H1 (cell line): ENCODE measurements around the gene MRFAP1L1. TPM values are rescaled to one million over a fixed set of nuclear protein-coding genes. Genes with fewer than 3 reads are reported as not detected.

Experiments
- CTCF ChIA-PET: fragments of 300-600 bp; sonication (Branson Sonifier 250); formaldehyde crosslinking; loops from one replicate; lab custom pipeline; 2021; ENCODE audit not compliant: partially characterized antibody; lab: Charles Lee
- POLR2A ChIA-PET: fragments of 300-600 bp; sonication (Branson Sonifier 250); formaldehyde crosslinking; loops from one replicate; lab custom pipeline; 2021; ENCODE audit warnings: inconsistent platforms; ENCODE audit not compliant: partially characterized antibody; lab: Charles Lee
- DNase-seq, 2 experiments: peaks; one replicate each; pipeline versions ENCODE4 v3.0.0 to v3.0.0-alpha.2; 2010 to 2022; ENCODE audit warnings: low spot score in 2 of 2, low read depth in 1 of 2, mixed read lengths in 1 of 2
- FAIRE-seq: peaks from 2 replicates; lab custom pipeline; 2011; peaks lifted over from hg19 to GRCh38; lab: Jason Lieb, UNC
- H2AFZ ChIP-seq: 2 replicates; pipeline ENCODE4 v1.8.1; 2012; ENCODE audit warnings: low read length, inconsistent platforms
- H2AK5ac ChIP-seq: 2 replicates; pipeline ENCODE4 v1.6.1; 2013; ENCODE audit warnings: low read depth, low read length
- H2BK120ac ChIP-seq: replicated peaks from 2 replicates; pipeline ENCODE3; 2013; ENCODE audit warnings: low read depth, low read length, inconsistent platforms
- H2BK12ac ChIP-seq: 2 replicates; pipeline ENCODE4 v1.6.1; 2013; ENCODE audit warnings: low read depth, low read length
- H2BK15ac ChIP-seq: 2 replicates; pipeline ENCODE4 v1.6.1; 2013; ENCODE audit warnings: low read length
- H2BK20ac ChIP-seq: 2 replicates; pipeline ENCODE4 v1.6.1; 2013; ENCODE audit warnings: low read length
- H2BK5ac ChIP-seq: 2 replicates; pipeline ENCODE4 v1.6.1; 2013; ENCODE audit warnings: low read depth, low read length
- H3K14ac ChIP-seq: 2 replicates; pipeline ENCODE4 v1.6.1; 2013; ENCODE audit warnings: inconsistent platforms; ENCODE audit not compliant: insufficient read length
- H3K18ac ChIP-seq: 2 replicates; pipeline ENCODE4 v1.6.1; 2013; ENCODE audit warnings: low read length; ENCODE audit errors: extremely low read depth
- H3K23ac ChIP-seq: 2 replicates; pipeline ENCODE4 v1.6.1; 2013; ENCODE audit warnings: inconsistent platforms; ENCODE audit not compliant: insufficient read length
- H3K23me2 ChIP-seq: 2 replicates; pipeline ENCODE4 v1.6.1; 2013; ENCODE audit warnings: low read depth, low read length
- H3K27ac ChIP-seq: 2 replicates; pipeline ENCODE4 v1.6.1; 2011; ENCODE audit warnings: low read depth, low read length, inconsistent platforms
- H3K27me3 ChIP-seq, 4 experiments: replicated peaks in 1 of 4; 1 replicate in 1 of 4; 2 replicates in 3 of 4; pipeline versions ENCODE4 v1.6.1 to v1.8.1; 2011 to 2013; ENCODE audit warnings: low read length in 3 of 4, mild to moderate bottlenecking in 3 of 4, inconsistent platforms in 2 of 4, mixed read lengths in 2 of 4, moderate library complexity in 1 of 4; ENCODE audit not compliant: control insufficient read depth in 3 of 4, insufficient read depth in 3 of 4; ENCODE audit errors: extremely low read depth in 1 of 4
- H3K36me3 ChIP-seq, 4 experiments: 2 replicates each; pipeline versions ENCODE4 v1.6.1 to v1.8.1; 2011 to 2013; ENCODE audit warnings: mild to moderate bottlenecking in 4 of 4, low read length in 3 of 4, moderate library complexity in 2 of 4, control low read depth in 1 of 4, inconsistent platforms in 1 of 4; ENCODE audit not compliant: insufficient read depth in 4 of 4, control insufficient read depth in 2 of 4
- H3K4ac ChIP-seq: replicated peaks from 2 replicates; pipeline ENCODE3; 2013; ENCODE audit warnings: low read length, low read depth, mixed read lengths, inconsistent platforms; ENCODE audit not compliant: insufficient read length
- H3K4me1 ChIP-seq, 4 experiments: replicated peaks in 1 of 4; 1 replicate in 1 of 4; 2 replicates in 3 of 4; pipeline versions ENCODE4 v1.6.1 to v1.8.1; 2011 to 2013; ENCODE audit warnings: low read length in 3 of 4, inconsistent platforms in 2 of 4, mixed read lengths in 1 of 4; ENCODE audit not compliant: insufficient read depth in 4 of 4, control insufficient read depth in 3 of 4
- H3K4me2 ChIP-seq, 2 experiments: 2 replicates each; pipeline versions ENCODE4 v1.6.1 to v1.8.1; 2011 to 2013; ENCODE audit warnings: low read depth in 2 of 2, low read length in 2 of 2, control low read depth in 1 of 2, inconsistent platforms in 1 of 2, mild to moderate bottlenecking in 1 of 2; ENCODE audit not compliant: insufficient read depth in 1 of 2
- H3K4me3 ChIP-seq, 4 experiments: fragments of 200-600, 300-600 bp in 1 of 4; sonication (generic), shearing (Covaris generic), sonication (Bioruptor Twin) in 1 of 4; 2 replicates each; pipeline versions ENCODE4 v1.5.1 to v1.8.1; 2011 to 2016; ENCODE audit warnings: low read length in 4 of 4, low read depth in 3 of 4, control low read depth in 2 of 4, inconsistent platforms in 2 of 4, mild to moderate bottlenecking in 2 of 4, mixed read lengths in 1 of 4, moderate library complexity in 1 of 4; ENCODE audit not compliant: insufficient read depth in 2 of 4; ENCODE audit errors: extremely low read depth in 1 of 4
- H3K56ac ChIP-seq: replicated peaks from 2 replicates; pipeline ENCODE3; 2013; ENCODE audit warnings: low read depth, mild to moderate bottlenecking, mixed read lengths, low read length, inconsistent platforms; ENCODE audit not compliant: insufficient read length
- H3K79me1 ChIP-seq: 2 replicates; pipeline ENCODE4 v1.6.1; 2013; ENCODE audit warnings: low read depth, low read length, control low read depth
- H3K79me2 ChIP-seq, 2 experiments: 2 replicates each; pipeline versions ENCODE4 v1.6.1 to v1.8.1; 2012 to 2013; ENCODE audit warnings: low read length in 2 of 2, mild to moderate bottlenecking in 2 of 2, inconsistent platforms in 1 of 2; ENCODE audit not compliant: insufficient read depth in 2 of 2, control insufficient read depth in 1 of 2
- H3K9ac ChIP-seq, 4 experiments: replicated peaks in 1 of 4; 1 replicate in 1 of 4; 2 replicates in 3 of 4; pipeline versions ENCODE4 v1.6.1 to v1.8.1; 2011 to 2013; ENCODE audit warnings: low read depth in 3 of 4, low read length in 3 of 4, control low read depth in 2 of 4, mild to moderate bottlenecking in 2 of 4, moderate library complexity in 2 of 4, inconsistent platforms in 1 of 4; ENCODE audit errors: extremely low read depth in 1 of 4
- H3K9me3 ChIP-seq, 2 experiments: 2 replicates each; pipeline versions ENCODE4 v1.6.1 to v1.8.1; 2012 to 2013; ENCODE audit warnings: mild to moderate bottlenecking in 2 of 2, moderate library complexity in 2 of 2, control low read depth in 1 of 2, inconsistent platforms in 1 of 2, low read depth in 1 of 2, low read length in 1 of 2, mixed read lengths in 1 of 2; ENCODE audit not compliant: insufficient read depth in 2 of 2
- H4K20me1 ChIP-seq, 2 experiments: replicated peaks in 1 of 2; 2 replicates each; pipeline versions ENCODE3 to v1.8.1; 2011 to 2013; ENCODE audit warnings: inconsistent platforms in 2 of 2, low read length in 2 of 2, mild to moderate bottlenecking in 1 of 2; ENCODE audit not compliant: insufficient read depth in 2 of 2, control insufficient read depth in 1 of 2
- H4K5ac ChIP-seq: 2 replicates; pipeline ENCODE4 v1.6.1; 2013; ENCODE audit warnings: low read length, low read depth, mixed read lengths, inconsistent platforms; ENCODE audit not compliant: insufficient read length
- H4K8ac ChIP-seq: 2 replicates; pipeline ENCODE4 v1.8.0; 2013; ENCODE audit warnings: mild to moderate bottlenecking, moderate library complexity, low read length, inconsistent platforms; ENCODE audit not compliant: insufficient read depth; ENCODE audit errors: extremely low read depth
- H4K91ac ChIP-seq: replicated peaks from 2 replicates; pipeline ENCODE3; 2013; ENCODE audit warnings: low read length, mixed read lengths, inconsistent platforms; ENCODE audit not compliant: insufficient read length
- FOSL1 ChIP-seq: IDR thresholded peaks from 2 replicates; pipeline ENCODE4 v1.6.1; 2011; ENCODE audit warnings: mild to moderate bottlenecking, low read depth, low read length, moderate library complexity; ENCODE audit not compliant: insufficient read depth
- GABPA ChIP-seq: IDR thresholded peaks from 2 replicates; pipeline ENCODE4 v1.6.1; 2011; ENCODE audit warnings: mild to moderate bottlenecking, low read length, moderate library complexity, borderline replicate concordance; ENCODE audit not compliant: insufficient read depth
- SIN3A ChIP-seq, 2 experiments: IDR thresholded peaks in 1 of 2; conservative IDR thresholded peaks in 1 of 2; 2 replicates each; pipeline ENCODE4 v1.6.1; 2011 to 2012; ENCODE audit warnings: low read length in 2 of 2, improper control_type of control experiment in 1 of 2, low read depth in 1 of 2, mild to moderate bottlenecking in 1 of 2
- WGBS, 2 experiments: shearing (Covaris generic) in 1 of 2; methylation state at CpG; one replicate each; pipeline versions ENCODE4 v1.1.6 to v1.1.7; 2013 to 2015; ENCODE audit warnings: low lambda C conversion rate in 2 of 2, mixed read lengths in 2 of 2, inconsistent platforms in 1 of 2, low coverage in 1 of 2, missing lambda C conversion rate in 1 of 2; ENCODE audit not compliant: insufficient replicate concordance in 2 of 2, insufficient coverage in 1 of 2, insufficient read length in 1 of 2; ENCODE audit errors: extremely low coverage in 1 of 2, missing lambda C conversion rate in 1 of 2; 5-methylcytosine and 5-hydroxymethylcytosine counted together
- polyA plus RNA-seq, 7 experiments: library from polyadenylated mRNA; depleted of rRNA in 3 of 7; stranded (reverse) in 5 of 7; unstranded in 2 of 7; fragments of >200 nt in 5 of 7; fragments of 200-250 nt in 2 of 7; gene quantifications; 1 replicate in 5 of 7; 2 replicates in 1 of 7; 4 replicates in 1 of 7; pipeline versions ENCODE4 v1.2.1 to v1.2.3, GENCODE V29; 2011 to 2013; ENCODE audit warnings: missing spikeins in 2 of 7, mixed read lengths in 2 of 7
- total RNA-seq: library from RNA; stranded (reverse); fragmentation: NEBNext Ultra II Directional; extraction: Animal tissue kit (Norgen Biotek cat#: 25700); gene quantifications from 2 replicates; pipeline ENCODE4 v1.2.1, GENCODE V29; 2021
- TF ChIP-seq, protein P1 (sequence below): IDR thresholded peaks from 2 replicates; pipeline ENCODE4 v1.6.1; 2011; ENCODE audit warnings: low read depth, mild to moderate bottlenecking, low read length; ENCODE audit not compliant: insufficient read depth

The MRFAP1L1 gene
- total and polyA plus RNA-seq, 2 of the 8 experiments (the other 6 are each of a cell fraction or from before 2014, with no cell fraction given), result 26.8 to 54.3 TPM

- CTCF ChIA-PET, result interaction anchor here (1.1 to 11.1 kb wide), 3 partner anchors 26 to 159 kb away, joined by 3 to 182 read pairs (median 3); no protein-coding TSS in a partner anchor
- Histone ChIP-seq H4K91ac (peak overlapping the region; percentile 45), H3K23ac (no peak overlapping the region), H3K23me2 (peaks cover 6% of the 10 kb centered on the region), H3K27ac (no peak overlapping the region), H3K9me3 (no peaks in the 10 kb centered on the region), H2BK20ac (no peak overlapping the region), H2AFZ (peak overlapping the region; percentile 95), H4K8ac (no peak overlapping the region), H3K36me3 (no peaks in the 10 kb centered on the region), H3K79me2 (peaks cover 0 to 20% of the 10 kb centered on the region in 2 experiments; a peak in 2 of 4 replicates), H3K9ac (peak overlapping the region in 1 of 4 experiments; percentile 32; a peak in 1 of 7 replicates), H4K20me1 (peaks cover 3% of the 10 kb centered on the region in 2 experiments), H2BK12ac (no peak overlapping the region), H3K27me3 (no peaks in the 10 kb centered on the region; a peak in 3 of 7 replicates), H3K79me1 (peaks cover 5% of the 10 kb centered on the region), H2BK120ac (no peak overlapping the region), H2BK5ac (peak overlapping the region; percentile 6; the same call in 1 of the 2 replicates), H2AK5ac (no peak overlapping the region), H3K4ac (peak overlapping the region; percentile 28), H3K18ac (no peak overlapping the region), H3K4me3 (peak overlapping the region; percentile 84 to 96 (median 88); a peak in 7 of 8 replicates), H3K14ac (no peak overlapping the region), H3K4me2 (peak overlapping the region; percentile 96 to 100), H3K56ac (no peak overlapping the region), H3K4me1 (peaks cover 0 to 4% (median under 1%) of the 10 kb centered on the region in 4 experiments; a peak in 4 of 7 replicates), H4K5ac (no peak overlapping the region), H2BK15ac (no peak overlapping the region)
- no peak for FAIRE-seq
- WGBS, 2 experiments, result 16% methylated on average over 9 of the region's 9 CpGs; no CpG with 5 or more reads in 1 of the 2 experiments
- no peak for DNase-seq
- TF ChIP-seq, protein P1, sequence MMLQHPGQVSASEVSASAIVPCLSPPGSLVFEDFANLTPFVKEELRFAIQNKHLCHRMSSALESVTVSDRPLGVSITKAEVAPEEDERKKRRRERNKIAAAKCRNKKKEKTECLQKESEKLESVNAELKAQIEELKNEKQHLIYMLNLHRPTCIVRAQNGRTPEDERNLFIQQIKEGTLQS, result no peak
- no peak for TF ChIP-seq GABPA
- TF ChIP-seq FOSL1, result no peak
- no peak for TF ChIP-seq SIN3A (conservative IDR thresholded peaks at IDR 0.05 in 1 of 2, IDR thresholded peaks at IDR 0.05 in 1 of 2; ENCODE audit: low read depth in 1 of 2, low read length in 2 of 2)
- POLR2A ChIA-PET, result interaction anchor here (1.3 to 2.8 kb wide), 3 partner anchors 42 to 158 kb away, joined by 3 to 9 read pairs (median 5); a partner anchor contains a TSS
These were observed 6.0 kb upstream of the MRFAP1L1 start for GRCh38 chr4:6715704-6716017.
